Measurements from ENCODE around the gene MS4A13. TPM values are rescaled to one million over a fixed set of nuclear protein-coding genes. Genes with fewer than 3 reads are reported as not detected.
"Not testable (repeated sequence)": the region's sequence is repeated elsewhere in the genome, so short reads cannot be mapped to it uniquely, and the experiment has no call there.

MS4A13 gene
- total RNA-seq, 1 donor from 2014 or later: not detected

DNA sequence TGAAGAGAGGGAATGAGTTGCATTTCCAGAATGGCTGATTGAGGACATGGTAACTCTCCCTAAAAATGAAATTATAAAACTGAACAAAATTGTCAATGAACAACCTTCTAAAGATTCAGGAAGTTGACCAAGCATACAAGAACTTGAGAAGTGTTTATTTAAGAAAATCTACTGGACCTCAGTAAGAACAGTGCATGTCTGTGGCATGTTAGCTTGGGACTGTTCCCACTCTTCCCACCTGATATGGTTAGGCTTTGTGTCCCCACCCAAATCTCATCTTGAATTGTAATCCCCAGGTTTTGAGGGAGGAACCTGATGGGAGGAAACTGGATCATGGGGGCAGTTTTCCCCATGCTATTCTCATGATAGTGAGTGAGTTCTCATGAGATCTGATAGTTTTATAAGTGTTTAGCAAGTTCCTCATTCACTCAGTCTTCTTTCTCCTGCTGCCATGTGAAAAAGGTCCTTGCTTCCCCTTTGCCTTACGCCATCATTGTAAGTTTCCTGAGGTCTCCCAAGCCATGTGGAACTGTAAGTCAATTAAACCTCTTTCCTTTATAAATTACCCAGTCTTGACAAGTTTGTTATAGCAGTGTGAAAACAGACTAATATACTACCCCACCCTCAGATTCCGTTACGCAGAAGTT lies 15.4 kb downstream of the MS4A13 start:
- no peak for DNase-seq

DNA sequence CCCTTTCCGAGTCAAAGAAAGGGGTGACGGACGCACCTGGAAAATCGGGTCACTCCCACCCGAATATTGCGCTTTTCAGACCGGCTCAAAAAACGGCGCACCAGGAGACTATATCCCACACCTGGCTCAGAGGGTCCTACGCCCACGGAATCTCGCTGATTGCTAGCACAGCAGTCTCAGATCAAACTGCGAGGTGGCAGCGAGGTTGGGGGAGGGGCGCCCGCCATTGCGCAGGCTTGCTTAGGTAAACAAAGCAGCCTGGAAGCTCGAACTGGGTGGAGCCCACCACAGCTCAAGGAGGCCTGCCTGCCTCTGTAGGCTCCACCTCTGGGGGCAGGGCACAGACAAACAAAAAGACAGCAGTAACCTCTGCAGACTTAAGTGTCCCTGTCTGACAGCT lies 17.2 kb downstream of the MS4A13 start:
- not testable (repeated sequence) for DNase-seq

DNA sequence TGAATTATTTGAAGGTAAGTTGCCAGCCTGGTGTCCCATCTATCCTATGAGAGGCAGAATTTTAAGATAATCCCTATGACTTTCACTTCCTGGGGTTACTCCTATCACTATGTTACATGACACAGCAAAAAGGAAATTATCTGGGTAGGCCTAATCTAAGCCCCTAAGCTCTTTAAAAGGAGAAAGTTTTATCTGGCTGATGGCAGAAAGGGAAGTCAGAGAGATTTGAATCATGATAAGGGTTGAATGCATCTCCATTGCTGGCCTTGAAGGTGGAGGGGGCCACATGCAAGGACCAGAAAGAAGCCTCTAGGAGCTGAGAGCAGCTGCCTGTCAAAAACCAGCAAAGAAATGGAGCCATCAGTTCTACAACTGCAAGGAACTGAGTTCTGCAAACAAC lies 23.4 kb downstream of the MS4A13 start:
- not testable (repeated sequence) for DNase-seq

DNA sequence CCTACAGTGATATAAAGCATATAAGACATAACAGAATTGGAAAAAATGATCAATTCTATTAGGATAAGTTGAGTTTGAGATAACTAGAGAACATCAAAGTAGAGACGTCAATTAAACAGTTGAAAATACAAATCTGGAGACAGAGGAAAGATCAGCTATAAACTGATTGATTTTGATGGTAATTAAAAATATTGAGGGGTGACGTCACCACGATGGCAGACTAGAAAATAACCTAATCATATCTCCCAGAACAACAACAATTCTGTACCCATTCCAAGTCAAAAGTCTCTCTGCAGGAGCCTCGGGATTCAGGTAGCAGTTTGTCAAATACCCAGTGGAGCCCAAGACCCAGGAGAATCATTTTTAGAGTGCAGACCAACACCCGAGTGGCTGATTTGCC lies 28.9 kb downstream of the MS4A13 start:
- DNase-seq: no peak

DNA sequence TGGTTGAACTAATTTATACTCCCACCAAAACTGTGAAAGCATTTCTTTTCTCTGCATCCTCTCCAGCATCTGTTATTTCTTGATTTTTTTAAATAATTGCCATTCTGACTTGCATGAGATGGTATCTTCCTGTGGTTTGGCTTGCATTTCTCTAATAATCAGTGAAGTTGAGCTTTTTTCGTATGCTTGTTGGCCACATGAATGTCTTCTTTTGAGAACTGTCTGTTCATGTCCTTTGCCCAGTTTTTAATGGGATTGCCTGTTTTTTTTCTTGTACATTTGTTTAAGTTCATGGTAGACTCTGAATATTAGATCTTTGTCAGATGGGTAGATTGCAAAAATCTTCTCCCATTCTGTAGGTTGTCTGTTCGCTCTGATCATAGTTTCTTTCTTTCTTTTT lies 46.1 kb downstream of the MS4A13 start:
- no peak for DNase-seq

DNA sequence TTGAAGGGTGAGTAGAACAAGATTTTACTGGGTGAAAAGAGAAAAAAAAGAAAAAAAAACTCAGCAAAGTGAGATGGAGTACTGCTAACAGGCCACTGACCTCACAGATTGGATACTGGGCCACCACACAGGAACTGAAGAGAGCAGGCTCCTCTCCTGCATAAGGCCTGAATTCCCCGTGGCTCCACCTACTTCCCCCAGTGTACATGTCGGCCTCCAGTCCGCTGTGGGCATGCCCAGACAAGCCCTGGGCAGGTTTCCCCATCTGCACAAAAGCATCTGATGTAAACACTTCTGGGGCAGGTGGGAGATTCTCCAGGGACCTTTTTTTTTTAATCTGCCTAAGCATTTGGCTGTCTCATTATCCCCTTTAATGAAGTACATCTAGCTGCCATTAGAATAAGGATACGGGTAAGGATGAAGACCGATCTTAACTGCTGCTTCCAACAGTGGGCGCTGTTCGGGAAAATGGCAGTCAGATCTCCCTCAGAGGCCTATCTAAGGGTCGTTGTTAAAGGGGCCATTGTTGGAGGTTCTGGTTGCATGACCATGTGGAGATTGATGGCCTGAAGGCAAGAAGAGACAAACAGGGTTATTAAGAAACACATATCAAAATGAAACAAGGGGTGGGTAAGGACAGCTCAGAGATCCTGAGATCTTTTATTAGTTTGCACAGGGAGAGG lies 48.5 kb downstream of the MS4A13 start:
- no peak for DNase-seq

DNA sequence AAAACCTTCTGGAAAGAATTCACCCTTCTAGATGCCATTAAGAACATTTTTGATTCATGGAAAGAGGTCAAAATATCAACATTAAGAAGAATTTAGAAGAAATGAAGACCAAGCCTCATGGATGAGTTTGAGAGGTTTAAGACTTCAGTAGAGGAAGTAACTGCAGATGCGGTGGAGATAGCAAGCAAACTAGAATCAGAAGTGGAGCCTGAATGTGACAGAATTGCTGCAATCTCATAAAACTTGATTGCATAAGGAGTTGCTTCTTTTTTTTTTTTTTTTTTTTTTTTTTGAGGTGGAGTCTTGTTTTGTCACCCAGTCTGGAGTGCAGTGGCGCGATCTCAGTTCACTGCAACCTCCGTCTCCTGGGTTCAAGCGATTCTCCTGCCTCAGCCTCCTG lies 51.6 kb downstream of the MS4A13 start:
- DNase-seq: no peak

DNA sequence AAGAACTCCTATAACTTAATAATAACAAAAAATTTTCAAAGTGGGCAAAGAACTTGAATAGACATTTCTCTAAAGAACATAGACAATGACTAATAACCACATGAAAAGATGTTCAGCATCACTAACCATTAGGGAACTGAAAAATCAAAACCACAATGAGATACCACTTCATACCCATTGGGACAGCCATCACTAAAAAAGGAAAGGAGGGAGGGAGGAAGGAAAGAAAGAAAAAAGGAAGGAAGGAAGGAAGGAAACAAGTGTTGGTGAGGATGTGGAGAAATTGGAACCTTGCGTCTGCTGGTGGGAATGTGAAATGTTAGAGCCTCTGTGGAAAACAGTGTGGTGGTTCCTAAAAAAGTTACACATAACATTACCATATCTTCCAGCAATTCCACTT lies 55.8 kb downstream of the MS4A13 start:
- no peak for DNase-seq

DNA sequence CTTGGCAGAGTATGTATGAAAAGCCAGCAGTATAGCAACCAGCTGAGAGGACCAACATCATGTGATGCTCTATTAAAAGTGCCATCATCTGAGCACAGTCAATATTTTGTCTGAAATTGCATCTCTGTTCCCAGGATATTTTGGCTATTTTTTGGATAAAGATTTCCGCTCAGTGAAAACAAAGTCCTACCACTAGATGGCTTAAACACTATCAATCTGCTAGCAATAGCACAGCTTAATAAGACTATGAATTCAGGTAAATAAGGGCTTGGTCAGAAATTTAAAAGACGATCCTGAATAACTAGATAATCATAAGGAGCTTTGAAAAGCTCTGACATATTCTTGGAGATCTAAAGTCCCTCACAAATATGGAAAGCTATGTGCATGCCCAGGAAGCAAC lies 74.4 kb downstream of the MS4A13 start:
- no peak for DNase-seq

Other genes with a start within 250 kb of the MS4A13 start
- gene MS4A4A, start 234.7 kb upstream of the MS4A13 start, total RNA-seq: 4.4 TPM
- not detected for gene MS4A6E, start 188.1 kb upstream of the MS4A13 start, total RNA-seq
- 3.3 TPM for gene MS4A7, start 136.9 kb upstream of the MS4A13 start, total RNA-seq
- gene MS4A14, start 118.9 kb upstream of the MS4A13 start, total RNA-seq: not detected
- gene MS4A5, start 85.8 kb upstream of the MS4A13 start, total RNA-seq: not detected
- gene MS4A1, start 59.5 kb upstream of the MS4A13 start, total RNA-seq: not detected
- not detected for gene MS4A12, start 22.6 kb upstream of the MS4A13 start, total RNA-seq
- not detected for gene MS4A8, start 184.2 kb downstream of the MS4A13 start, total RNA-seq
- not detected for gene MS4A18, start 209.3 kb downstream of the MS4A13 start, total RNA-seq
- not detected for gene MS4A15, start 241.5 kb downstream of the MS4A13 start, total RNA-seq

Data from occipital lobe (tissue), 2 donors.